CD4-positive, alpha-beta T cell treated with Interleukin-6 at 100 ng/mL for 8 hours (primary cell): ENCODE data around the gene KRT73.

Experiments used
- DNase-seq: peaks from one replicate; pipeline ENCODE4 v3.0.0-alpha.2; 2020; ENCODE audit warnings: mixed read lengths, low spot score

KRT73 gene

DNA sequence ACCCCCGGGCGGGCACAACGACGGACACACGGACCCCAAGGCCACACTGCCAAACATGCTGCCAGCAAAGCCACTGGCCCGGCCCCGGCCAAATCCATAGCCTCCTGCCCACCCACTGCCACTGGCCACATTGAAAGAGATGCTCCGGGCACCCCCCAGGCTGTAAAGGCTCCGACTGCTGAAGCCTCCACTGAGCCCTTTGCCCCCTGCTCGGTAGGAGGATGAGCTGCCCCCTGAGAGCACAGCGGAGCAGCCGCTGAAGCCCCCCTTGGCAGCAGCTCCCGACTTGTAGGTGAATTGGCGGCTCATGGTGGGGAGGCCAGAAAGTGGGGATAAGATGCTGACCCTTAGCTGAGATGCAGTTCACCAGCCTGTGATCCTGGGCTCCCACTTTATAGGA is at the start of gene KRT73:
Gene KRT73, minus strand, starts transcription at position 344 of the 400 bp plus-strand sequence. Its CDS starts 35 bp downstream, at position 309.
- no peak for DNase-seq

DNA sequence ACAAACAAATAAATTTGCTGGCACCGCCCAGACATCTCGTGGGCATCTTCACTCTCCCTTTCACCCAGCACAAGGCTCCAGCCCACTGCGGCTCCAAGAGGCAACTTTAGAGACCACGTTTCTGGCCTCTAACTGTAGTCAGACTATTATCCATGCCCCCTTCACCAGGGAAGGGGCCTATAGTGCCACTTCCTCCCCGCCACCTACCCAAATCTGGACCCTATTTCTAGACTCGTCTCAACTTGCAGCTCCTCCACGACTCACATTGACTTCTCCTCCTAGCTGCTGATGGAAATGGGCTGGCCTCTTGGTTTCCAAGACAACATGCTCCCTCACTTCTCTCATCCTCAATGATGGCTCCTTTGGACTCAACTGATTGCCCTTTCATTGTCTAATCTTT is 49.6 kb upstream of the KRT73 start:
- DNase-seq = no peak

DNA sequence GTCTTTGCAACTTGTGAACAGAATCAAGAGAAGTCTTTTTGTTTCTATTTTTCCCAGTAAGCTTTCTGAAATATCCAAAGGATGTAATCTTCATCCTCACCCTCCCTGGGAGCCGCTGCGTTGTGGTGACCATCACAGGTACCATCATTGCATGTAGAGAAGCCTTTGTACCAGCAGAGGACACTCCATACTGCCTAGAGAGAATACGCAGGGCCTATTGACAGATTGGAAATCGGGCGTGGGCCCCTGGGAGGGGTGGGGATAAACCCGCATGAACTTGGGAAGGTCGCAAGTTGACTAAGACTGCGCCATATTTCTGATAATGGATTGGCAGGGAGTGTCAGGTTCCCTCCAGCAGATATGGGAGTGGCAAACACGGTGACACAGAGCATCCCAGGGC is 49.1 kb upstream of the KRT73 start:
- no peak for DNase-seq

DNA sequence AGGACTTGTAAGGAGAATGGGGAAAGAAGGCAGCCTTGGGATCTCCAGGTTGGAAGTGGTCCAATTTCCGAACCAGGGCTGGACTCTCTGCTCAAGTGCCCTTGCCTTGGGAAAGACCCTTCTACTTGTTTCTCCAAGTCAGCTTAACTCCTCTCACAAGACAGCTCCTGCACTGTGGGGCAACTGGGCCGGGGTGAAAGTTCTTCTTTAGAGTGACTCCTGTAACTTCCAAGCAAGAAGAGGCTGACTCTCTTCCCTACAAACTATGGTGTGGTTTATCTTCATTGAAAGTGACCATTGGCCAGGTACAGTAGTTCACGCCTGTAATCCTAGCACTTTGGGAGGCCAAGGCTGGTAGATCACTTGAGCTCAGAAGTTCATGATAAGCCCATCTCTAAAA is 48.1 kb upstream of the KRT73 start:
- DNase-seq = no peak

DNA sequence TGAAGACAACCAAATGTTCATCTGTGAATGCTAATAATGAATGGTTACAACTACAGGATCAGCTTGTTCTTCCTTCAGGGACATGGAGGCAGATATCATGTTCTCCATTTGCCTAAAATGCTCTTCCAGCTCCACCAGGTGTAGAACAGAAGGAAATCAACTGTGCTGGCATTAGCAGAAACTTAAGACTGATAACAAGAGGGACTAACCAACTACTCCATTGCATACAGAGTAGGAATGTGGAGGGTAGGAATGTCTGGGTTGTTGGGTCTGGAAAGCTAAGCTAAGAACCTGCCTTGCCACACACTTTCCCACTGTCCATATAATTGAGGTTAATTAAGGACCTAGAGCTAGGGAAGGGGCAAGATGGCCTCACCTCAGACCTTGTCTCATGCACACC is 45.1 kb upstream of the KRT73 start:
- DNase-seq = no peak

DNA sequence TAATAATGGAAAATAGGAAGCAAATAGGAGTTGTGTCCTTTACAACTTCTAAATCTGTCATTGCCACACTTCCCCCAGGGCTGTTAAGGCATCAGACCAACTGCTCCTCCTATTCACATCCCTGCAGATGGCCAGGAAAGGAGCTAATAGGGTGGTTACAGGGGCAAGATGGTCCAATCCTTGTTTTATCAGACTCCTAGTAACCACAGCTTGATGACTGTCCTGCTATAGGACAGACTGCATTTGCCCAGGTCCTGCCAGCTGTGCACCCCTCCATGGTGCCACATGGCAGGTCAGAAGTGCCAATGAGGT is 44.5 kb upstream of the KRT73 start:
- no peak for DNase-seq

DNA sequence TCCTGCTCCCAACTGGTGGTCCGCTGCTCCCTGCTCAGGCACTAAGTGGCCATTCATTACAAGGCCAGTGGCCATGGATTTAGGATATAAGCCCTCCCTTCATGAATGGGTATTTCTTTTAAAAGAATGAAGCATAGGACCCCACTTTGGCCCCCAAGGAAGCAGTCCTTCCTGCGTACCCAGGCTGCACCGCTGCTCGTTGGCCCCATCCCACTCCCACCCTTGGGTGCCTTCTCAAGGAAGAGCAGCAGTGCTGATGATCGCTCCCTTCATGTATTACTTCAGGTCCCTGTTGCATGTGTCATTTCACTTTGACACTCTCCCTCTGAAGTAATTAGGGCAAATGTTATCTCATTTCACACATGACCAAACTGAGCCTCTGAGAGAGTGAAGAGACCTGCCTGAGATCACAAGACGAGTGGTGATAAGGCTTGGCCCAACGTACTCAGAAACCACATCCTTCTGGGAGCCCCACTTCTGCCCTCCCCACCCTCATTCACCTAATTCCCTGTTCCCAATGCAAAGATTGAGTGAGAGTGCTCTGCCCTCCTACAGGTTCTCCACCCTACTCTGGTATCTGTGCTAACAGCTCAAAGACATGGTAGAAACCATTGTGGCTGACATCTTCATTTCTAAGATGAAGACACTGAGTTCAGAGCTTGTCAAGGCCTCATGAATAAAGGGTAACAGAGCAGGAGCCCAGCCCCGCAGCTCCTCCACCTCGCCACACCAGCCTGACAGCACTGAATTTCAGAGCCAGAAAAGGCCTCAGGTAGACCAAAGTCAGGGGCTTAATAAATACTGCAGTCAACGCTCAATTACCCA is 43.9 kb upstream of the KRT73 start:
- DNase-seq = no peak

DNA sequence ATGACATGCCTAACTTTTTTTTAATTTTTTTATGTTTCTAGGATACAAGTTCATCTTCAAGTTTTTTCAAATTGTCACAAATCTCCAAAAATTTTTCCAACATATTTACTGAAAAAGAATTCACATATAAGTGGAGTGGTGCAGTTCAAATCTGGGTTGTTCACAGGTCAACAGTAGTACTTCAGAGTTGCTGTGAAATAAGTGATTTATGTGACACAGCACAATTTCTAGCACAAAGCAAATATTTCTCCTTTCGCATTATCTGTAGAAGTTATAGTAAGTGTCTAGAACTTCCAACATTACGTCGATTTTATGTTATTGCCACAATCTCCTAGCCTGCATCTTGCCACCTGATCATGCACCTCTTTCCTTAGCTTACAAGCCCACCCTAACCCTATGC is 43.3 kb upstream of the KRT73 start:
- no peak for DNase-seq

DNA sequence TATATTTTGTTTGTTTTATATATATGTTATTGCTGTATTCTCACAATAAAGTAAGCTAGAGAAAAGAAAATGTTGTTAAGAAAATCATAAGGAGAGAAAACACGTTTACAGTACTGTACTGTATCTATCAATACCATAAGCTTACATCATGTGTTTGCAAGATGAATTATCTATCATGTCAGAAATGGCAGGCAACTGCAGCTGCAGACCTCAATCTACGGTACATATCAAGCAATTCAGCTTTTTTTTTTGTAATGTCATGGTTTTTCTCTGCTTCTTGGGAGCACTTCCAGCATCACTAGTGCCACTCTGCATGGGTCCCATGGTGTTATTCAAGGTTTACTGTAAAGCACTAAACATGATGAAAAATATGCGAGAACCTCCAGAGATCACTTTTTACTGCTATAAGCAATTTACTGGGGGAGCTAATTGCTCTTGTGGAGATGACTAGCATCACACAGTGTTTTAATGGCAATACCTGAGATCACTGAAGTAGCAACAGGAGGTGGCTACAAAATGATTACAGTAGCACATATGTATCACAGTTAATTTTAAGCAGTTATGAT is 42.7 kb upstream of the KRT73 start:
- DNase-seq = no peak

DNA sequence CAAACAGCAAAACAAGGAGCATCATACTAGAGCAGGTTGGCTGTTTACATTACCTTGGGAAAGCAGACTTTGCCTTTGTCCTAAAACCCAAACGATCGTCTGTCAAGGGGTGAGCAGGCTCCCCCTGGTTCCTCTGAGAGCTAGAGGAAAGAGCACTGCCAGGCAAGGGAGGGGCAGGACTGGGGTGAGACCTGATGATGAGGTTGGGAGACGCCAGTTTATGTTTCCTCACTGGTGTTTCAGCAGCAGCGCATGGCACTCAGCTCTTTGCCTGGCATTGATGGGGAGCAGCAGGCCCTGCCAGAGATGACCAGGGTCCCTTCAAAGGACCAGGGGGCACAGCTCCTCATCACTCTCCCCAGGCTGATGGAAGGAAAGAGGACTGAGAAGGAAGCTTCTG is 41.6 kb upstream of the KRT73 start:
- DNase-seq = no peak

DNA sequence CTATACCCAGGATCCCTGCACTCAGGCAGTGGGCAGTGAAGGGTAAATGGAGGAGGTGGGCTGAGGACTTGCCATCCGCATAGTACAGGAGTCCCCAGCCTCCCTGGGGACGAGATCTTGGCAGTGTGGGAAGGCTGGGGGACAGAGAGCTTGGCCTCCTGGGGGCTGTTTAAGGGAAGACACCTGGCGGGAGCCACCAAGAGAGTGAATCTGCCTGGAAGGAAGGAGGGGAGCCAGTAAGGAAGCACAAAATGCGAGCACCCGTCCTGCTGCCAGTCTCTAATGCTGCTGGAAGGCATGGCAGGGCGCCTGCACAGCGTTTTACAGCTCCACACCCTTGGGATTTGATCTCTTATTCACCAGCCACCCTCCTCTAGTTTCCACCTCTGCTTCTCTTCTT is 41.0 kb upstream of the KRT73 start:
- DNase-seq = no peak

DNA sequence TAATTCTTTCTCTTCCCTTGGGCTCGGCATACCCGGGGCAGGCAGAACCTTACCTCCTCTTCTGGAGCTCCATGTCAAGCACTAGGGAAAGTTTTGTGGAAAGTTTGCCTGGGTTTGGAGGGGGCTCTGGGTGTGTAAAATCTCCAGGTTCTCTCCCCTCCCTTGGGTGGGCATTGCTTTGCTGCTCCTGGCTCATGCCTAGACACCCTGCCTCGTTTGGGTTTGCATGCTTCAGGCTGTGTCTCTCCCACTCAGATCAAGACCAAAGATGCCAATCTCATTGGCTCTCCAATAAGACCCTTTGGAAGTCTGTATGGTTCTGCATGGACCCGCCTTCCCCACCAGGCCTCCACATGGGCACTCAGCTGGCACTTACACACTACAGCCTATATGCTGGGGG is 39.8 kb upstream of the KRT73 start:
- DNase-seq = no peak

DNA sequence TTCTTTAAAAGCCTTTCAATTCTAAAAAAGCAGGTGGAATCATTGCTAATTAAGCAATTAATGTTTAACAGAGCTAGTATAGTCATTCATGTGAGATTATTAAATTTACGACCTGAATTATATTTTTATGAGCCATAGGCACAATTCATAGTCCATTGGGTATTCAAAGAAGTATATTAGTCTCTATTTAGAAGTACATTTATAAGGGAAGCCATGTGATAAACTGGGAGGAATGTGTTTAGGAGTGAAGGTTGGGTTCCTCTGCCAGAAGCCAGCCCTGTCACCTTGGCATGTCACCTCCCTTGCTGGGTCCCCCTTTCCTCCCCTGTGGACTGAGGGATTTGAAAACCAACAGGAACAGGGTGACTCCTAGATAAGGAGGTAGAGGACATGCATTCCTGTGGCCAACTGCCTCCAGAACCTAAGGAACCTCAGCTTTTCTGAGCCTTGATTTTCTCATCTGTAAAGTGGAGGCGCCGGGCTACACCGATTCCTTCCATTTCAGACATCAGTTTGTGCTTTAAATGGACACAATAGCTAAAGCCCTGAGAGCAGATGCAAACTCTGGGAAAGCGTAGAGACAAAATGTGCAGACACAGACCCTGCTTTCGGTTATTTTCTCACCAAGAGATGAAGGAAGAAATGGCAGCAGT is 39.0 kb upstream of the KRT73 start:
- DNase-seq = no peak

DNA sequence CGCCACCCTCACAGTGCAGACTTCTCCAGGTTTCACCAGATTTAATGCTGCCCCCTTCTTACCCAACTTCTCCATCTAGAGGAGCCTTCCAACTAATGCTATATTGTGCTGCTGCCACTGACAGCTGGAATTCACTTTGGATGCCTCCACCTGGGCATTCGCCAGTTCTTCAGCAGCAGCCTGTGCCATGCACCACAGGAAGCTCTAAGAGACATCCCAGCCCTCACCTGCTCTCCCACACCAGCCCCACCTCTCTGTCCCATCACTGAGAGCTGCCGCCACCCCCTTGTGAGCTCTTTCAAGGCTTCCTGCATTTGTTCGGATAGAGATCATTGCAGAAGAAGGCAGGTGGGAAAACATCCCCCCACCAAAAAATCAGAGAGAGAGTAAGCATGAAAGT is 38.3 kb upstream of the KRT73 start:
- no peak for DNase-seq

DNA sequence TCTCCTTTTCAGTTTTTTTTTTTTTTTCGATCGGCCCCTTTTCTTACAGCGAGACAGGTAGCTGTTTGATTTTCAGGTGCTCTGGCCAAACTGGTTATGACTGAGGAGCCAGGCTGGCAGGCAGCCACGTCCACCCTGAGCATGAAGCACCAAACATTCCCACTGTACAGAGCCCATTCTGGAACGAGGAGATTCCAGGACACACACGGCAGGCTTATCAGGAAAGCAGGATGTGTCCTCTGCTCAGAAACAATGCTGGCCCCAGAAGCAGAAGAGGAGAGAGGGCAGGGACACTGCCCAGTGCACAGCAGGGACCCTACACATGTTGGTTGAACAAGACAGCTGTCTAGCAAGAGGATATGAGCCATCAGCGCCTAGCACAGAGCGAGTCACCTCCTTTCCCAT is 37.4 kb upstream of the KRT73 start:
- DNase-seq = no peak

DNA sequence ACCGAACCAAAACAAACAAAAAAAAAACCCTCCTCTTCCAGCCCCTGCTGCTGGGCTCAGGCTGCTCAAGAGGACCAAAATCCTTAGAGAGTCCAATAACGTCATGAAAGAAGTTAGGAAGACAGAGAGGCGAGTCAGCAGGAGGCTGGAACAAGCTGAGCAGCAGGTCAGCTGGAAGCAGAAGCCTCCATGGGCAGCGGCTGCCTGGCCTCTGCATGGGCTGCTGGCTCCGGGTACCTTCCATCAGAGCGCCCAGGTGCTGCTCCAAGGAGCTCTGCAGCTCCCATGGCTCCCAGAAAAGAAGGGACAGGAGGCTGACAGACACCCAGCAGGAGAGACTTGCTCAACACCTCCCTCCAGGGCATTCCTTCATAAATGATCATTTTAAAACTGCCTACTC is 36.9 kb upstream of the KRT73 start:
- DNase-seq = no peak

DNA sequence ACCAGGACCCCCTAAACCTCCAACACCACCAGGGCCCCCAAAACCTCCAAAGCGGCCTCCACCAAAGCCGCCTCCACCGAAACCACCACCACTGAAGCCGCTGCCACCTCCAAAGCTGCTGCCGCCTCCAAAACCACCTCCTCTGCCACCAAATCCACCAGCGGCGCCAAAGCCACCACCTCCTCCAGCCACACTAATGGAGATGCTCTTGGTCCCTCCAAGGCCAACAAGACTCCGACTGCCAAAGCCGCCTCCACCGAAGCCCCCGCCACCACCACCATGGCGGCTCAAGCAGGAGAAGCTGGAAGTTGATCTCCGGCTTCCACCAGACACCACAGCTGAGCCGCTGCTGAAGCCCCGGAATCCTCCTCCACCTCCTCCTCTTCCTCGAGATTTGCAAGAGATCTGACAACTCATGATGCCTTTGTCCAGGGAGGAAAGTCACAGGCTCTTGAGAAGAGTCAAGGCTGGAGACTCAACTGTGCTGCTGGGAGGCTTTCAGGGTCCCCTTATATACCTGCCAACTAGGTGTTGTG is 33.4 kb upstream of the KRT73 start, which contains the start of gene KRT2:
Gene KRT2, minus strand, starts transcription at position 486 of the 536 bp plus-strand sequence. Its CDS starts 69 bp downstream, at position 417.
- no peak for DNase-seq

DNA sequence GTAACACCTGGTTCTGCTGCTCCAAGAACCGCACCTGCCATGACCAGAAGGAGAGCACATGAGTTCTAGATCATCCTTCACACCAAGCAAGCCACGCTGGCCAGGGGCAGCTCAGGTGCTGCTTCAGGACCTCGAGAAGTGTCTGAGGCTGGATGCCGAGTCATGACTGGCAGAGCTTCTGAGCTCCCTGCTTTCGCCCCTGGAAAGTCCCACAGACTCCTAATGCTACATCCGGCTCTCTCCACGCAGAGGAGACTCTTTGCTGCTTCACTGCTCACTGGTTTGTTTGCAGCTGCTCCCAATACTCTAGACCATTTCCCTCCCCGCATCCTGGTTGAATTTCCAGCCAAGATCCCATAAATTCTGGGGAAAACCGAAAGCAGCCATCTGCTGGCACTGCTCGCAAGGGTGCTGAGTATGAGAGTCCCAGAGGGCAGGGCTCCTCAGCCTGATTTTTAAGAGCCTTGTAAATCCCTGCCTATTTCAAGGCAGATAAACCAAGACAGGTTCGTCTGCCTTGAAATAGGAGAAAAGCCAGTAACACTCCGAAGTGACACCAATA is 32.2 kb upstream of the KRT73 start:
- no peak for DNase-seq

DNA sequence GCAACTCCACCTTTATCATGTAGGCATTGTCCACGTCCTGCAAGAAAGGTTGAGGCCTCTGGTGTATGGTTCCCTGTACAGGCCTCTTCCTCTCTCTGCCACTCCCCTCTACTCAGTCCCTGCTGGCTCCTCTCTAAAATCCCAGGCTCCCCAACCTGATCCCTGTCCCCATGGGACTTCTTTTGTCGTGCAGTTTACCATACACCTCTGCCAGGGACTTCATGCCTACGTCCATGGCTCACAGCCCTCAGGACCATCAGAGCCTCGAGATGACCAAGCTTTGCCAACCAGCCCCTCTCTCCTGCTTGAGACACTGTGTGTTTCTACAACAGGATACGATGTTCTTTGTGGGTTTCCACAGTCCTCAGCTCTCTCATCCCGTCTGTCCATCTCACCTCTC is 30.7 kb upstream of the KRT73 start:
- no peak for DNase-seq

DNA sequence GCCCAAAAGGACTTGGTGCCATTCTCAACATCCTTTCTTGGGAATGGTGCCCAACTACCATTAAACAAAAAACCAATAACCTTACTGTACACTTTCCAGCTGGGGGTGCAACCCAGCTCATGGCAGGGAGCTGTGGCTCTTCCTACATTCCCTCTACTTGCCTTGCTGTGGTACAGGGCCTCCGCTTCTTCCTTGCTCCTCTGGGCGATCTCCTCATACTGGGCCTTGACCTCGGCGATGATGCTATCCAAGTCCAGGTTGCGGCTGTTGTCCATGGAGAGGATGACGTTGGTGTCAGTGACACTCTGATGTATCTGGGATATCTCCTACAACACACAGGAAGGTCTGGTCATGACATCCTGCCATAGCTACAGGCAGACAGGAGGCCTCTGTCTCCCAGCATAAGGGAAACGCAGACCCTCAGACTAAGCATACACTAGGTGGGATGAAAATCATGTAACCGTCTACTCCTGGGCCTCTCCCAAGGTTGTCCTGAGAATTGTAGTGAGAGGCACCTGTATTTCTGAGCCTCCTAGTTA is 29.7 kb upstream of the KRT73 start:
- DNase-seq = no peak

DNA sequence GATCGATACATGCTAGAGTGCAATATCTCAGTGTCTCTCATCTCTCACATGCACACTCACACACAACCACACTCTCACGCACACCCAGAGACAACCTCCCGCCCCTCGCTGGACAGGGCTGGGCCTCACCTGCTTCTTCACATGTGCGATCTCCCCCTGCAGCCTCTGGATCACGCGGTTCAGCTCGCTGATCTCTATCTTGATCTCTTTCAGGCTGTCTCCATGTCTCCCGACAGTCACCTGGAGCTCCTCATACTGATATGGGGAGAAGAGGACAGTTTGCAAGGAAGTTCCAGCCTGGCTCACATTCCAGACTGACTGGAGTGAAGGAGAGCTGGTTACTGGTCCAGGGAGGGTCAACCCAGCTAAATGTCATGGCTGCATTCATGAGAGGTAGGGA is 29.2 kb upstream of the KRT73 start:
- DNase-seq = no peak

DNA sequence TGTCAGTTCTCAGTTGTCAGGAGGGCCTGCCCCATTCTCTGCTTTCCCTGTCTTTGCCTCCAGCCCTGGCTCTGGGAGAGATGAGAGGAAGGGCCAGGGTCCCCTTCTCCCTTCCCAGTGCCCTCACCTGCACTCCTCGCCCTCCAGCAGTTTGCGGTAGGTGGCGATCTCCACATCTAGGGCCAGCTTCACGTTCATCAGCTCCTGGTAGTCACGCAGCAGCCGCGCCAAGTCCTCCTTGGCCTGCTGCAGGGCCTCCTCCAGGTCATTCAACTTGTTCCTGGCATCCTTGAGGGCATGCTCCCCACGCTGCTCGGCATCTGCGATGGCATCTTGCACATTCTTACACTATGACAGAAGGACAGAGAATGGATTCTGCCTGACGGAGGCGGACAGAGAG is 28.3 kb upstream of the KRT73 start:
- no peak for DNase-seq

DNA sequence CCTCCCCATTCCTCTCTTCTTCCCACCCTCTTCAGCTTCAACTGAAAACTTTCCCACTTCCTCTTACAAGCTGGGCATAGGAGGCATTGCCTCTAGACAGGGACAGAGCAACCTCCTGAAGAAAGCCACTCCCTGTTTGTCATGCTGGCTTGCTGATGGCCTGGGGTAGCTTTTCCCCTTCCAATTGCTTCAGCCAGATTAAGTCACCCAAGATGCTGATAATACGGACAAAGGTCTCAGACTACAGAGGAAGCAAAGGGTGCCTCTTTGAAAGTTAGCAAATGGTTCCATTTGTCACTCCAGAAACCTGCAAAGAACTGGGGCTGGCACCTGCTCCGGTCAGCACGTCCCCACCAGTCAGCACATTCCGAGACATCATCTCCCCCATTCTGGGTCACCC is 27.6 kb upstream of the KRT73 start:
- no peak for DNase-seq
